ENCODE measurements around the gene EPSTI1.

The EPSTI1 gene

GRCh38 chr13:42977219-42977659 is 14.8 kb downstream of the EPSTI1 start:
- no peak overlapping the region for H3K27ac ChIP-seq
- TF ChIP-seq, protein P1, sequence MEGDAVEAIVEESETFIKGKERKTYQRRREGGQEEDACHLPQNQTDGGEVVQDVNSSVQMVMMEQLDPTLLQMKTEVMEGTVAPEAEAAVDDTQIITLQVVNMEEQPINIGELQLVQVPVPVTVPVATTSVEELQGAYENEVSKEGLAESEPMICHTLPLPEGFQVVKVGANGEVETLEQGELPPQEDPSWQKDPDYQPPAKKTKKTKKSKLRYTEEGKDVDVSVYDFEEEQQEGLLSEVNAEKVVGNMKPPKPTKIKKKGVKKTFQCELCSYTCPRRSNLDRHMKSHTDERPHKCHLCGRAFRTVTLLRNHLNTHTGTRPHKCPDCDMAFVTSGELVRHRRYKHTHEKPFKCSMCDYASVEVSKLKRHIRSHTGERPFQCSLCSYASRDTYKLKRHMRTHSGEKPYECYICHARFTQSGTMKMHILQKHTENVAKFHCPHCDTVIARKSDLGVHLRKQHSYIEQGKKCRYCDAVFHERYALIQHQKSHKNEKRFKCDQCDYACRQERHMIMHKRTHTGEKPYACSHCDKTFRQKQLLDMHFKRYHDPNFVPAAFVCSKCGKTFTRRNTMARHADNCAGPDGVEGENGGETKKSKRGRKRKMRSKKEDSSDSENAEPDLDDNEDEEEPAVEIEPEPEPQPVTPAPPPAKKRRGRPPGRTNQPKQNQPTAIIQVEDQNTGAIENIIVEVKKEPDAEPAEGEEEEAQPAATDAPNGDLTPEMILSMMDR (conservative IDR thresholded peaks at IDR 0.05), result no peak

GRCh38 chr13:42976066-42976465 is 16.0 kb downstream of the EPSTI1 start:
- no peak overlapping the region for H3K27ac ChIP-seq
- TF ChIP-seq, protein P1 (conservative IDR thresholded peaks at IDR 0.05), result no peak

- H3K27ac ChIP-seq, result no peak overlapping the region
- TF ChIP-seq, protein P1 (conservative IDR thresholded peaks at IDR 0.05), result no peak
Observed at GRCh38 chr13:42973581-42973980, 18.5 kb downstream of the EPSTI1 start.

DNA sequence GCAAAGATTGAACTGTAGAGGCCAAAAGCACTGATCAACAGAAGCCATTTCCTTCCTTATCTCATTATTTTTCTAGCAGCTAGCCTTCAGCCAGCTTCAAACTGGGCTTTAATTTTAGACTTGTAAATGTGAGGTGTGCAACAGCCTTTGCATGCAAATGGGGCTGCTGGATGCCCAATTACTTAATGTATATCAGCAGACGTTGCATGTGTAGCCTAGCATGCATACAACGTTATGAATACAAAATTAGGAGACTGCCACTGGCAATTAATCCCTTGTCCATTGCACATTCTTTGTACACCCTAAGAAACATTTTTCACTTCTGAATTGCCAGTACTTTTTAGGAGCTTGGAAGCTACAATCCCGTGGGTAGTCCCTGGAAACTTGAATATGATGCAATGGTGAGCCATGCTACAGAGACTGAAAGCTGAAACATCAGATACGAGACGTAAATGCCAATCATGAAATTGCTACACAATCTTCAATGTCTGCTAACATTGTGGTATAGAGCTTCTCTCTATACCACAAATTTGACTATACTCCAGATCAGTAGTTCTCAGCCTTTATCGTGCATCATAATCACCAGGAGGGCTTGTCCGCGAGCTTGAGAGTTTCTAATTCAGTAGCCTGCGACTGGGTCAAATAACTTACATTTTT is 20.2 kb downstream of the EPSTI1 start:
- TF ChIP-seq, protein P1 (conservative IDR thresholded peaks at IDR 0.05), result no peak
- H3K27ac ChIP-seq, result no peak overlapping the region

DNA sequence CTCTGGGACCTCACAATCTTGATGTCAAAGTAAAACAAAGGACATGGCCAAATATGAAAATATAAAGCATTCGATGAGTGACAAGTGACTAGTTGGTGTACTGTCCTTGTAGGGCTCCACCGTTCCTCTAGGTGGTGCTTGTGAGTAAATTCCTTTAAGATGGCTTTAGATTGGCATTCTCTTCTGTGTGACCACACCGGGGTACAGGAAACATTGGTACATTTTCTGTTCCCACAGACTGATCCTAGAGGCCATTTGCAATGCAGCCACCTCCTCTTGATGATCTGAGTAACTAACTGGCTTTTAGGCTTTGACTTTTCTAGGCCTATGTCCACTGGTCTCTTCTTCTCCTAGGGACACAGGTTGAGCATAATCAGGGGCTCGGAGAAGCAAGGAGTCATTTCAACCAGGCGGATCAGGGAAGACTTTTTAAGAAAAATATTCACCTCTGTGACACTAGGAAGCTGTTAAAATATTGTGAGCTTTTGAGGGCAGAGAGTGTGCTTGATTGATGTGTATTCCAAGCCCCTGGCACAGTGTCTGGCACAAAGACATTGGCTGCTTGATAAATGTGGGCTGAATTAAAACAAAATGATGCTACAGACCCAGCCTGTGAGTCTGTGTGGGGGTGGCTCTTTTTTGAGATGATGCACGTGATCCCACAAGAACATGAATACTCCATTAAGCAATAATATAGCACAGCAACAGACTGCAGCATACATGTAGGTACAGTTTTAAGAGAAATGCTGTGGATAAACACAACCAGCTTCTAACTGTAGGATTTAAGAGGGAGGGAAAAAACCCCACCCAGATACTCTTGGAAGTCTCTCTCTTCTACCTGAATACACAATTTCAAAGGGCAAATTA is 21.0 kb downstream of the EPSTI1 start:
- no peak overlapping the region for H3K27ac ChIP-seq
- TF ChIP-seq, protein P1 (conservative IDR thresholded peaks at IDR 0.05), result peak; percentile 43; the same call in 1 of the 2 replicates

- peak overlapping the region; percentile 64 for H3K27ac ChIP-seq
- TF ChIP-seq, protein P1 (conservative IDR thresholded peaks at IDR 0.05), result peak; percentile 53
Observed at GRCh38 chr13:42969565-42970172, 22.4 kb downstream of the EPSTI1 start.

GRCh38 chr13:42968906-42969305 is 23.1 kb downstream of the EPSTI1 start:
- H3K27ac ChIP-seq, result peak overlapping the region; percentile 64
- TF ChIP-seq, protein P1 (conservative IDR thresholded peaks at IDR 0.05), result no peak

Data from VCaP (cell line).